ENCODE measurements around the gene BMF. TPM values are rescaled to one million over a fixed set of nuclear protein-coding genes. Genes with fewer than 3 reads are reported as not detected.

The BMF gene
- total and polyA plus RNA-seq, 2 of the 4 experiments (the other 2 are of a cell fraction), result 2.4 to 2.9 TPM

- TF ChIP-seq RAD21 (IDR thresholded peaks at IDR 0.05; ENCODE audit: low read length), result no peak
Measured at GRCh38 chr15:40053079-40053830, 55.4 kb downstream of the BMF start (continued).

DNA sequence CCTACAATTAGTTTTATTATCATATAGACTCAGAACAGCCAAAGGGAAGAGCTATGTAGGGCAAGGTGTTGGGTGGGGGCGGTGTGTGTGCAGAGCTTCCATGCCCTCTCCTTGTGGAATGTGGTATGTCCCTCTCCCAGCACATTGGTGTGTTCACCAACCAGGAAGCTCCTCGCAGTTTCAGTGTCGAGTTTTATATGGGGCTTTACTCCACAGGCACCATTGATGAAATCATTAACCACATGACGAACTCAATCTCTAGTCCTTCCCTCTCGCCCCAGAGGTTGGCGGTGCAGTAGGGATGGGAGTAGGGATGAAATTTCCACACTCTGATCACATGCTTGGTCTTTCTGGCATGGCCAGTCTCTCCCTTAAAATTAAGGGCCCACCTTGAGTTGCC, 56.1 kb downstream of the BMF start:
- ChIA-PET CTCF (interaction anchor here (1.1 to 1.5 kb wide), 2 partner anchors 52 to 60 kb away, joined by 3 to 6 read pairs; no protein-coding TSS in a partner anchor), POLR2A (ENCODE audit: unreplicated experiment) (no interaction called here)
- H3K4ac ChIP-seq (ENCODE audit: low read depth, low read length), result no peak overlapping the region
- H4K91ac ChIP-seq (ENCODE audit: insufficient read depth, low read depth, low read length), result no peak overlapping the region
- in situ Hi-C loops (cut with MboI; ENCODE audit: low sequenced_read_pairs) (no loop called here), intact Hi-C loops (cut with micrococcal nuclease) (no loop called here), dilution Hi-C loops (cut with HindIII; ENCODE audit: low sequenced_read_pairs, unreplicated experiment) (no loop called here)
- peaks cover 24% of the 10 kb centered on the region for H3K4me1 ChIP-seq (ENCODE audit: control insufficient read depth, insufficient read depth, low read length)
- H2AFZ ChIP-seq (replicated peaks; ENCODE audit: low read length, poor library complexity), result no peak overlapping the region
- H3K18ac ChIP-seq (ENCODE audit: low read depth, low read length), result no peak overlapping the region
- peaks cover 0 to 14% of the 10 kb centered on the region in 2 experiments; a peak in 1 of 4 replicates for H3K79me1 ChIP-seq (ENCODE audit: low read depth in 1 of 2, low read length in 2 of 2)
- no peak overlapping the region for H3K9ac ChIP-seq (ENCODE audit: low read depth, low read length)
- no peaks in the 10 kb centered on the region for H3K36me3 ChIP-seq (ENCODE audit: control insufficient read depth, insufficient read depth, low read length)
- no peak overlapping the region for H3K14ac ChIP-seq (replicated peaks; ENCODE audit: low read depth, low read length)
- no peak overlapping the region for H3K4me3 ChIP-seq (ENCODE audit: insufficient read depth, low read depth, low read length)
- ATAC-seq (ENCODE audit: low read depth) (no peak), DNase-seq (no peak)
- H3K4me2 ChIP-seq (ENCODE audit: low read depth, low read length), result no peak overlapping the region
- TF ChIP-seq RFX5 (IDR thresholded peaks at IDR 0.05; ENCODE audit: low read depth, low read length) (no peak), RCOR1 (IDR thresholded peaks at IDR 0.05; ENCODE audit: insufficient replicate concordance, low read length) (no peak), SMC3 (IDR thresholded peaks at IDR 0.05; ENCODE audit: low read depth, low read length) (no peak), NFE2L2 (IDR thresholded peaks at IDR 0.05; ENCODE audit: low read depth, low read length) (no peak)
- no peak overlapping the region; the same call in 1 of the 2 replicates for H2AK5ac ChIP-seq (ENCODE audit: low read depth, low read length)
- no peak overlapping the region for H4K5ac ChIP-seq (ENCODE audit: low read depth, low read length)
- no TSS peak for BruUV-seq (replicated peaks)
- H2BK15ac ChIP-seq (ENCODE audit: low read depth, low read length), result no peak overlapping the region
- no peak overlapping the region for H3K23ac ChIP-seq (ENCODE audit: low read depth, low read length)
- no peak overlapping the region for H3K56ac ChIP-seq (ENCODE audit: extremely low read depth, insufficient read depth, low read length)
- H4K8ac ChIP-seq (ENCODE audit: low read depth in 2 of 2, low read length in 2 of 2), result no peak overlapping the region
- H3K9me3 ChIP-seq (ENCODE audit: control insufficient read depth, insufficient read depth, low read length), result no peaks in the 10 kb centered on the region
- no CpG with 5 or more reads among the region's 6 CpGs for WGBS, 2 experiments (ENCODE audit: extremely low coverage in 2 of 2, insufficient read length in 1 of 2)
- H2BK20ac ChIP-seq (ENCODE audit: low read depth, low read length), result no peak overlapping the region
- peaks cover 33% of the 10 kb centered on the region for H3K9me1 ChIP-seq (ENCODE audit: insufficient read depth, low read length)
- H3K27me3 ChIP-seq (ENCODE audit: control insufficient read depth, insufficient read depth, low read length), result no peaks in the 10 kb centered on the region
- H2BK120ac ChIP-seq (ENCODE audit: low read depth, low read length), result no peak overlapping the region
- H2AK9ac ChIP-seq (replicated peaks; ENCODE audit: low read depth, low read length, poor library complexity), result no peak overlapping the region
- H2BK5ac ChIP-seq (ENCODE audit: low read depth, low read length, poor library complexity, severe bottlenecking), result no peak overlapping the region
- H4K20me1 ChIP-seq (ENCODE audit: insufficient read depth, low read length), result no peaks in the 10 kb centered on the region
- no peak overlapping the region for H3K27ac ChIP-seq (ENCODE audit: insufficient read depth, low read length)
